HG02642 (cell line): Measurements from ENCODE around the gene SLC2A4RG.

ENCODE experiments used
- ATAC-seq: cut with Tn5 transposase; IDR thresholded peaks from one replicate; pipeline ENCODE4 v1.9.1; 2021; ENCODE audit warnings: mild to moderate bottlenecking; ENCODE audit not compliant: unreplicated experiment, poor library complexity

The SLC2A4RG gene

GRCh38 chr20:63750807-63751470, 11.4 kb downstream of the SLC2A4RG start:
- no peak for ATAC-seq

GRCh38 chr20:63751471-63752271, 12.1 kb downstream of the SLC2A4RG start:
- ATAC-seq: no peak

- ATAC-seq: no peak
Observed at GRCh38 chr20:63752411-63753101, 13.0 kb downstream of the SLC2A4RG start.

GRCh38 chr20:63753381-63753780, 13.8 kb downstream of the SLC2A4RG start:
- ATAC-seq: no peak

GRCh38 chr20:63754008-63754407, 14.4 kb downstream of the SLC2A4RG start:
- ATAC-seq: no peak

- ATAC-seq: no peak
Observed at GRCh38 chr20:63755933-63756647, 16.5 kb downstream of the SLC2A4RG start.

GRCh38 chr20:63756648-63756991, 17.0 kb downstream of the SLC2A4RG start:
- ATAC-seq: no peak

- ATAC-seq: no peak
Observed at GRCh38 chr20:63758152-63758551, 18.6 kb downstream of the SLC2A4RG start.

GRCh38 chr20:63759377-63759901, 19.9 kb downstream of the SLC2A4RG start:
- no peak for ATAC-seq

- ATAC-seq: no peak
Observed at GRCh38 chr20:63765082-63765873, 25.7 kb downstream of the SLC2A4RG start.

- no peak for ATAC-seq
Observed at GRCh38 chr20:63765902-63766301, 26.3 kb downstream of the SLC2A4RG start.

- no peak for ATAC-seq
Observed at GRCh38 chr20:63766695-63767426, 27.3 kb downstream of the SLC2A4RG start.

GRCh38 chr20:63767456-63767855, 27.9 kb downstream of the SLC2A4RG start:
- no peak for ATAC-seq

GRCh38 chr20:63767886-63768285, 28.3 kb downstream of the SLC2A4RG start:
- no peak for ATAC-seq

- no peak for ATAC-seq
Observed at GRCh38 chr20:63768591-63769515, 29.3 kb downstream of the SLC2A4RG start.

GRCh38 chr20:63769891-63770474, 30.4 kb downstream of the SLC2A4RG start:
- ATAC-seq: no peak

- no peak for ATAC-seq
Observed at GRCh38 chr20:63771046-63771707, 31.6 kb downstream of the SLC2A4RG start.
